CD14-positive monocyte (primary cell): ENCODE data around the gene SMAD9. TPM values are rescaled to one million over a fixed set of nuclear protein-coding genes. Genes with fewer than 3 reads are reported as not detected.

Experiments used
- DNase-seq, 3 donors: peaks; one replicate each; pipeline ENCODE4 v3.0.0-alpha.2; 2011 to 2022
- H2AFZ ChIP-seq: 2 replicates; pipeline ENCODE4 v1.6.0; 2012; ENCODE audit warnings: mild to moderate bottlenecking, low read depth, low read length, inconsistent platforms; ENCODE audit not compliant: insufficient read depth, poor library complexity, severe bottlenecking
- H3K27ac ChIP-seq, 2 donors: 1 replicate in 1 of 2; 2 replicates in 1 of 2; pipeline ENCODE4 v1.5.1; 2012 to 2013; ENCODE audit warnings: low read length in 2 of 2, control low read depth in 1 of 2, inconsistent platforms in 1 of 2, low read depth in 1 of 2, mild to moderate bottlenecking in 1 of 2
- H3K27me3 ChIP-seq, 2 donors: one replicate each; pipeline versions ENCODE4 v1.6.0 to v1.6.1; 2011 to 2013; ENCODE audit warnings: low read length in 2 of 2; ENCODE audit not compliant: control insufficient read depth in 2 of 2, insufficient read depth in 2 of 2
- H3K36me3 ChIP-seq, 2 donors: replicated peaks in 1 of 2; 1 replicate in 1 of 2; 2 replicates in 1 of 2; pipeline versions ENCODE4 v1.5.1 to v1.6.1; 2012 to 2013; ENCODE audit warnings: low read length in 2 of 2, control low read depth in 1 of 2, inconsistent platforms in 1 of 2, mild to moderate bottlenecking in 1 of 2; ENCODE audit not compliant: insufficient read depth in 2 of 2, control insufficient read depth in 1 of 2
- H3K4me1 ChIP-seq, 2 donors: 1 replicate in 1 of 2; 2 replicates in 1 of 2; pipeline versions ENCODE4 v1.5.1 to v1.6.1; 2012 to 2013; ENCODE audit warnings: low read length in 2 of 2, control low read depth in 1 of 2, inconsistent platforms in 1 of 2, mild to moderate bottlenecking in 1 of 2, moderate library complexity in 1 of 2; ENCODE audit not compliant: insufficient read depth in 2 of 2, control insufficient read depth in 1 of 2
- H3K4me2 ChIP-seq: replicated peaks from 2 replicates; pipeline ENCODE3; 2012; ENCODE audit warnings: low read length, moderate library complexity, mild to moderate bottlenecking; ENCODE audit not compliant: poor library complexity, severe bottlenecking; ENCODE audit errors: extremely low read depth
- H3K4me3 ChIP-seq, 3 experiments: fragments of 200-600 bp in 1 of 3; sonication (generic) in 1 of 3; replicated peaks in 1 of 3; 1 replicate in 2 of 3; 2 replicates in 1 of 3; pipeline ENCODE4 v1.5.1; 2011 to 2013; ENCODE audit warnings: low read length in 3 of 3, mild to moderate bottlenecking in 3 of 3, control low read depth in 2 of 3, low read depth in 2 of 3, inconsistent platforms in 1 of 3, moderate library complexity in 1 of 3
- H3K79me2 ChIP-seq: 2 replicates; pipeline ENCODE4 v1.6.0; 2012; ENCODE audit warnings: mild to moderate bottlenecking, control low read depth, inconsistent platforms, low read length, moderate library complexity; ENCODE audit not compliant: insufficient read depth
- H3K9ac ChIP-seq: 2 replicates; pipeline ENCODE4 v1.6.0; 2017; ENCODE audit warnings: low read length, mild to moderate bottlenecking; ENCODE audit not compliant: insufficient read depth, poor library complexity, severe bottlenecking
- H3K9me3 ChIP-seq, 2 donors: replicated peaks in 1 of 2; 1 replicate in 1 of 2; 2 replicates in 1 of 2; pipeline versions ENCODE4 v1.5.1 to v1.6.1; 2012 to 2013; ENCODE audit warnings: low read length in 2 of 2, control low read depth in 1 of 2; ENCODE audit not compliant: control insufficient read depth in 1 of 2, insufficient read depth in 1 of 2
- H4K20me1 ChIP-seq: 2 replicates; pipeline ENCODE4 v1.6.0; 2012; ENCODE audit warnings: mild to moderate bottlenecking, low read length, control low read depth, moderate library complexity; ENCODE audit not compliant: insufficient read depth
- H3K27ac Mint-ChIP-seq, 7 donors: one replicate each; pipeline ENCODE4 v1.8.0; 2020; ENCODE audit warnings: mild to moderate bottlenecking in 7 of 7, mixed read lengths in 7 of 7, moderate library complexity in 6 of 7, inconsistent platforms in 2 of 7
- H3K27me3 Mint-ChIP-seq, 3 donors: one replicate each; pipeline ENCODE4 v1.8.0; 2021 to 2022; ENCODE audit warnings: low read depth in 3 of 3, mild to moderate bottlenecking in 3 of 3, mixed read lengths in 3 of 3, moderate library complexity in 3 of 3, inconsistent platforms in 1 of 3
- H3K36me3 Mint-ChIP-seq, 2 donors: one replicate each; pipeline ENCODE4 v1.8.0; 2020; ENCODE audit warnings: mixed read lengths in 2 of 2, inconsistent platforms in 1 of 2, mild to moderate bottlenecking in 1 of 2
- H3K4me1 Mint-ChIP-seq: one replicate; pipeline ENCODE4 v1.8.0; 2020; ENCODE audit warnings: mild to moderate bottlenecking, mixed read lengths
- H3K4me3 Mint-ChIP-seq, 2 donors: one replicate each; pipeline ENCODE4 v1.8.0; 2020; ENCODE audit warnings: mild to moderate bottlenecking in 2 of 2, mixed read lengths in 2 of 2, moderate library complexity in 1 of 2
- H3K9me3 Mint-ChIP-seq, 7 donors: one replicate each; pipeline ENCODE4 v1.8.0; 2020 to 2022; ENCODE audit warnings: mixed read lengths in 7 of 7, mild to moderate bottlenecking in 6 of 7, moderate library complexity in 6 of 7, inconsistent platforms in 2 of 7
- WGBS: methylation state at CpG from one replicate; pipeline ENCODE4 v1.1.5; 2013; ENCODE audit warnings: missing lambda C conversion rate; ENCODE audit not compliant: insufficient coverage; 5-methylcytosine and 5-hydroxymethylcytosine counted together
- intact Hi-C, 2 donors: fragments of 100-400 bp; cut with micrococcal nuclease; formaldehyde crosslinking; loops; one replicate each; pipeline versions ENCODE4 v1.15.0 to v1.15.1; 2023
- polyA plus RNA-seq, 3 donors: library from polyadenylated mRNA; depleted of rRNA in 1 of 3; unstranded in 2 of 3; stranded (reverse) in 1 of 3; fragments of 300-500 nt in 2 of 3; fragments of >200 nt in 1 of 3; fragmentation: Illumina TruSeq in 2 of 3; gene quantifications; 1 replicate in 2 of 3; 2 replicates in 1 of 3; pipeline ENCODE4 v1.2.3, GENCODE V29; 2012 to 2021
- TF ChIP-seq, protein P1 (sequence below): fragments of 200-600 bp; IDR thresholded peaks from one replicate; pipeline ENCODE4 v1.8.0; 2022; ENCODE audit warnings: antibody characterized with exemption, mild to moderate bottlenecking

SMAD9 gene
- polyA plus RNA-seq, 3 donors, result not detected

DNA sequence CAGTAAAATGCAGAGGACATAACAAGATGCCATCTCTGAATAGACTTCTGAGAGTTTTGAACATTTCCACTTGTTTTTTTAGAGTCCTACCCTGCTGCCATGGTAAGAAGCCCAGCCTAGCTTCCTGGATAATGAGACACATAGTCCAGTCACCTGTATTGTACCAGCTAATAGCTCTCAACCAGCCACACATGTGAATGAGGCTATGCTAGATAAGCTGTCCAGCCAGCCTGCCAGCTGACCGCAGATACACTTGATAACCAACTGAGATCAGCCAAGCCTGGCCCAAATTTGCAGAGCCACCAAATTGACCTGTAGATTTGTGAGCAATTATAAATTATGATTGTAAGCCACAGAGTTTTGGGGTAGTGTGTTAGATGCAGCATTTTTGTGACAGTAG is 90.3 kb downstream of the SMAD9 start:
- no peaks in the 10 kb centered on the region for H3K4me1 Mint-ChIP-seq
- Histone ChIP-seq H3K27me3 (no peaks in the 10 kb centered on the region), H3K9me3 (no peaks in the 10 kb centered on the region), H4K20me1 (no peaks in the 10 kb centered on the region), H3K4me2 (no peak overlapping the region), H3K79me2 (peaks cover 5% of the 10 kb centered on the region), H3K36me3 (peaks cover 19 to 46% of the 10 kb centered on the region in 2 donors), H3K4me1 (no peaks in the 10 kb centered on the region), H3K9ac (no peak overlapping the region), H3K27ac (no peak overlapping the region), H2AFZ (no peak overlapping the region), H3K4me3 (no peak overlapping the region)
- H3K9me3 Mint-ChIP-seq, result no peaks in the 10 kb centered on the region
- intact Hi-C loops, result no loop called here
- H3K27me3 Mint-ChIP-seq, result no peaks in the 10 kb centered on the region
- H3K36me3 Mint-ChIP-seq, result peaks cover 34 to 42% of the 10 kb centered on the region in 2 donors
- H3K27ac Mint-ChIP-seq, result no peak overlapping the region
- WGBS, result 100% methylated on average over 1 of the region's 1 CpG
- TF ChIP-seq, protein P1, sequence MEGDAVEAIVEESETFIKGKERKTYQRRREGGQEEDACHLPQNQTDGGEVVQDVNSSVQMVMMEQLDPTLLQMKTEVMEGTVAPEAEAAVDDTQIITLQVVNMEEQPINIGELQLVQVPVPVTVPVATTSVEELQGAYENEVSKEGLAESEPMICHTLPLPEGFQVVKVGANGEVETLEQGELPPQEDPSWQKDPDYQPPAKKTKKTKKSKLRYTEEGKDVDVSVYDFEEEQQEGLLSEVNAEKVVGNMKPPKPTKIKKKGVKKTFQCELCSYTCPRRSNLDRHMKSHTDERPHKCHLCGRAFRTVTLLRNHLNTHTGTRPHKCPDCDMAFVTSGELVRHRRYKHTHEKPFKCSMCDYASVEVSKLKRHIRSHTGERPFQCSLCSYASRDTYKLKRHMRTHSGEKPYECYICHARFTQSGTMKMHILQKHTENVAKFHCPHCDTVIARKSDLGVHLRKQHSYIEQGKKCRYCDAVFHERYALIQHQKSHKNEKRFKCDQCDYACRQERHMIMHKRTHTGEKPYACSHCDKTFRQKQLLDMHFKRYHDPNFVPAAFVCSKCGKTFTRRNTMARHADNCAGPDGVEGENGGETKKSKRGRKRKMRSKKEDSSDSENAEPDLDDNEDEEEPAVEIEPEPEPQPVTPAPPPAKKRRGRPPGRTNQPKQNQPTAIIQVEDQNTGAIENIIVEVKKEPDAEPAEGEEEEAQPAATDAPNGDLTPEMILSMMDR, result no peak
- DNase-seq, result no peak
- no peak overlapping the region for H3K4me3 Mint-ChIP-seq

DNA sequence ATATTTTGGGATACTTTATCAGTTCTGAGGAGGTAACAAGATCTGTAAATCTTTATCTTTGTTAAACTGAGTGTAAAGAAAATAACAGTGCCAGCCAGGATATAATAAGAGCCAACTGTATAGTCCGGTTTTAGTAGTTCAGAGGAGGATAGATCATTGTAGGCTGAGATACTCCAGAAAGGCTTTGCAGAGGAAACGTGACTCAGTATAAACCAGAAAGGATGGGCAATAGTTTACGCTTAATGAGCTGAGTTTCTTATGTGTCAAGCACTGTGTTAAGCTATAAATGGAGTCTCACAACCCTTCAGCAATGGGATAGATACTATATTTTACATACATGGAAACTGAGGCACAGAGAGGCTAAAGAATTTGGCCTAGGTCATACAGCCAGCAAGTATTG is 97.3 kb downstream of the SMAD9 start:
- Histone ChIP-seq H3K9ac (no peak overlapping the region), H4K20me1 (no peaks in the 10 kb centered on the region), H3K4me3 (no peak overlapping the region), H3K4me1 (peaks cover 17 to 23% of the 10 kb centered on the region in 2 donors), H2AFZ (no peak overlapping the region), H3K36me3 (peaks cover 12 to 24% of the 10 kb centered on the region in 2 donors), H3K27ac (no peak overlapping the region), H3K27me3 (no peaks in the 10 kb centered on the region), H3K4me2 (no peak overlapping the region), H3K9me3 (no peaks in the 10 kb centered on the region), H3K79me2 (peaks cover 59% of the 10 kb centered on the region)
- 70% methylated on average over 2 of the region's 3 CpGs for WGBS
- intact Hi-C loops, result no loop called here
- Mint-ChIP-seq H3K9me3 (no peaks in the 10 kb centered on the region), H3K27ac (peak overlapping the region in 1 of 7 donors; percentile 55), H3K36me3 (peaks cover 11 to 15% of the 10 kb centered on the region in 2 donors), H3K4me3 (no peak overlapping the region), H3K27me3 (no peaks in the 10 kb centered on the region), H3K4me1 (peaks cover 42% of the 10 kb centered on the region)
- TF ChIP-seq, protein P1, result no peak
- DNase-seq, result no peak
